PFSK-1 (cell line): Measurements from ENCODE around the gene RRP1.

Source experiments
- FOXP2 ChIP-seq: optimal IDR thresholded peaks from 2 replicates; pipeline ENCODE3; 2011; ENCODE audit warnings: borderline replicate concordance, control low read depth, inconsistent platforms; ENCODE audit not compliant: insufficient read depth; ENCODE audit errors: extremely low read length, extremely low read depth
- POLR2AphosphoS5 ChIP-seq: IDR thresholded peaks from 2 replicates; pipeline ENCODE4 v1.6.1; 2012; ENCODE audit warnings: low read depth, mild to moderate bottlenecking, control low read depth, low read length, moderate library complexity
- REST ChIP-seq, 2 experiments: IDR thresholded peaks; 2 replicates each; pipeline versions ENCODE4 v1.6.1 to v1.8.0; 2011 to 2012; ENCODE audit warnings: low read depth in 2 of 2, low read length in 2 of 2, control low read depth in 1 of 2, inconsistent platforms in 1 of 2, mild to moderate bottlenecking in 1 of 2, moderate library complexity in 1 of 2; ENCODE audit not compliant: insufficient read depth in 1 of 2
- SIN3A ChIP-seq: IDR thresholded peaks from 2 replicates; pipeline ENCODE4 v1.6.1; 2012; ENCODE audit warnings: mild to moderate bottlenecking, low read length, moderate library complexity, borderline replicate concordance; ENCODE audit not compliant: insufficient read depth
- TAF1 ChIP-seq: IDR thresholded peaks from 2 replicates; pipeline ENCODE4 v1.6.1; 2012; ENCODE audit warnings: low read length, control low read depth, borderline replicate concordance; ENCODE audit not compliant: insufficient read depth

The RRP1 gene

GRCh38 chr21:43778469-43779335 is 10.7 kb upstream of the RRP1 start:
- TF ChIP-seq FOXP2 (no peak), REST (IDR thresholded peaks at IDR 0.05; ENCODE audit: insufficient read depth in 1 of 2, low read depth in 2 of 2, low read length in 2 of 2) (no peak), SIN3A (no peak), TAF1 (no peak), POLR2AphosphoS5 (no peak)

- TF ChIP-seq REST (IDR thresholded peaks at IDR 0.05; ENCODE audit: insufficient read depth in 1 of 2, low read depth in 2 of 2, low read length in 2 of 2) (no peak), FOXP2 (no peak), TAF1 (no peak), SIN3A (no peak), POLR2AphosphoS5 (no peak)
These were observed 9.7 kb upstream of the RRP1 start for GRCh38 chr21:43779660-43780059.

- TF ChIP-seq FOXP2 (no peak), REST (IDR thresholded peaks at IDR 0.05; ENCODE audit: insufficient read depth in 1 of 2, low read depth in 2 of 2, low read length in 2 of 2) (no peak), SIN3A (no peak), POLR2AphosphoS5 (no peak), TAF1 (no peak)
These were observed 7.5 kb upstream of the RRP1 start for GRCh38 chr21:43781846-43782245.

GRCh38 chr21:43782431-43783097 is 6.8 kb upstream of the RRP1 start:
- TF ChIP-seq FOXP2 (no peak), TAF1 (no peak), POLR2AphosphoS5 (no peak), SIN3A (no peak), REST (IDR thresholded peaks at IDR 0.05; ENCODE audit: insufficient read depth in 1 of 2, low read depth in 2 of 2, low read length in 2 of 2) (no peak)
